GM23248 (cell line): ENCODE data around the gene RAB44.

Experiments used
- EZH2 ChIP-seq: fragments of 200-600 bp; sonication (generic); IDR thresholded peaks from 2 replicates; pipeline ENCODE4 v1.6.1; 2018; ENCODE audit warnings: antibody characterized with exemption, mild to moderate bottlenecking; ENCODE audit not compliant: insufficient read depth, poor library complexity, severe bottlenecking
- EZH2phosphoT487 ChIP-seq: fragments of 200-600 bp; sonication (generic); IDR thresholded peaks from 2 replicates; pipeline ENCODE4 v1.6.1; 2018; ENCODE audit warnings: antibody characterized with exemption, moderate library complexity, mild to moderate bottlenecking, low read depth; ENCODE audit not compliant: insufficient read depth

GRCh38 chr6:36734486-36735060, 36.9 kb downstream of the RAB44 start:
- TF ChIP-seq EZH2 (no peak), EZH2phosphoT487 (no peak)
